A549 (cell line): Measurements from ENCODE around the gene NCOA1.

Experiments used
- HOXA7 ChIP-seq: fragments of 250-450 bp; sonication (Bioruptor Pico); IDR thresholded peaks from 2 replicates; pipeline ENCODE4 v1.5.0; 2020; ENCODE audit warnings: mild to moderate bottlenecking, moderate library complexity
- KDM1A ChIP-seq: fragments of 200-600 bp; sonication (generic); IDR thresholded peaks from 2 replicates; pipeline ENCODE4 v1.6.1; 2016; ENCODE audit warnings: low read depth, mild to moderate bottlenecking
- MAFK ChIP-seq: fragments of 450-650 bp; IDR thresholded peaks from 2 replicates; pipeline ENCODE4 v1.6.1; 2014; ENCODE audit not compliant: partially characterized antibody
- MAZ ChIP-seq: fragments of 150-350 bp; IDR thresholded peaks from 2 replicates; pipeline ENCODE4 v1.6.1; 2014; ENCODE audit warnings: antibody characterized with exemption, low read depth, low read length, borderline replicate concordance
- POLR2A ChIP-seq: IDR thresholded peaks from 2 replicates; pipeline ENCODE4 v1.6.1; 2012; ENCODE audit warnings: mild to moderate bottlenecking, low read length
- TF ChIP-seq, protein P1 (sequence below): fragments of >200 bp; sonication (Bioruptor Twin); formaldehyde crosslinking; IDR thresholded peaks from 3 replicates; pipeline ENCODE4 v1.5.1; 2016
- TF ChIP-seq, protein P2 (sequence below): fragments of 450-650 bp; IDR thresholded peaks from 2 replicates; pipeline ENCODE4 v1.6.1; 2014; ENCODE audit warnings: antibody characterized with exemption
- TF ChIP-seq, protein P3 (sequence below): fragments of 200-600 bp; sonication (generic); IDR thresholded peaks from 2 replicates; pipeline ENCODE4 v1.6.1; 2016; ENCODE audit warnings: antibody characterized with exemption, mild to moderate bottlenecking, moderate library complexity
- TF ChIP-seq, protein P4 (sequence below): IDR thresholded peaks from 2 replicates; pipeline ENCODE4 v1.6.1; 2012; ENCODE audit warnings: low read depth, borderline replicate concordance
- TF ChIP-seq, protein P5 (sequence below): IDR thresholded peaks from 2 replicates; pipeline ENCODE4 v1.6.1; 2012

DNA sequence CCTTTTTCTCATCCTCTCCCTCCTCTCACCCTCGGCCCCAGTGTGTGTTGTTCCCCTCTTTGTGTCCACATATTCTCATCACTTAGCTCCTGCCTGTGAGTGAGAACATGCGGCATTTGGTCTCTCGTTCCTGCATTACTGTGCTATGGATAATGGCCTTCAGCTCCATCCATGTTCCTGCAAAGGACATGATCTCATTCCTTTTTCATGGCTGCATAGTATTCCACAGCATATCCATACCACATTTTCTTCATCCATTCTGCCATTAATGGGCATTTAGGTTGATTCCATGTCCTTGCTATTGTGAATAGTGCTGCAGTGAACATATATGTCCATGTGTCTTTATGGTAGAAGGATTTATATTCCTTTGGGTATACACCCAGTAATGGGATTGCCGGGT lies 10.8 kb upstream of the NCOA1 start:
- TF ChIP-seq, protein P1, sequence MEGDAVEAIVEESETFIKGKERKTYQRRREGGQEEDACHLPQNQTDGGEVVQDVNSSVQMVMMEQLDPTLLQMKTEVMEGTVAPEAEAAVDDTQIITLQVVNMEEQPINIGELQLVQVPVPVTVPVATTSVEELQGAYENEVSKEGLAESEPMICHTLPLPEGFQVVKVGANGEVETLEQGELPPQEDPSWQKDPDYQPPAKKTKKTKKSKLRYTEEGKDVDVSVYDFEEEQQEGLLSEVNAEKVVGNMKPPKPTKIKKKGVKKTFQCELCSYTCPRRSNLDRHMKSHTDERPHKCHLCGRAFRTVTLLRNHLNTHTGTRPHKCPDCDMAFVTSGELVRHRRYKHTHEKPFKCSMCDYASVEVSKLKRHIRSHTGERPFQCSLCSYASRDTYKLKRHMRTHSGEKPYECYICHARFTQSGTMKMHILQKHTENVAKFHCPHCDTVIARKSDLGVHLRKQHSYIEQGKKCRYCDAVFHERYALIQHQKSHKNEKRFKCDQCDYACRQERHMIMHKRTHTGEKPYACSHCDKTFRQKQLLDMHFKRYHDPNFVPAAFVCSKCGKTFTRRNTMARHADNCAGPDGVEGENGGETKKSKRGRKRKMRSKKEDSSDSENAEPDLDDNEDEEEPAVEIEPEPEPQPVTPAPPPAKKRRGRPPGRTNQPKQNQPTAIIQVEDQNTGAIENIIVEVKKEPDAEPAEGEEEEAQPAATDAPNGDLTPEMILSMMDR = no peak
- TF ChIP-seq, protein P2, sequence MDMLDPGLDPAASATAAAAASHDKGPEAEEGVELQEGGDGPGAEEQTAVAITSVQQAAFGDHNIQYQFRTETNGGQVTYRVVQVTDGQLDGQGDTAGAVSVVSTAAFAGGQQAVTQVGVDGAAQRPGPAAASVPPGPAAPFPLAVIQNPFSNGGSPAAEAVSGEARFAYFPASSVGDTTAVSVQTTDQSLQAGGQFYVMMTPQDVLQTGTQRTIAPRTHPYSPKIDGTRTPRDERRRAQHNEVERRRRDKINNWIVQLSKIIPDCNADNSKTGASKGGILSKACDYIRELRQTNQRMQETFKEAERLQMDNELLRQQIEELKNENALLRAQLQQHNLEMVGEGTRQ = no peak
- no peak for TF ChIP-seq MAFK
- TF ChIP-seq HOXA7 (CRISPR knock-in tag) = no peak
- TF ChIP-seq POLR2A = no peak
- TF ChIP-seq MAZ = no peak
- TF ChIP-seq, protein P3, sequence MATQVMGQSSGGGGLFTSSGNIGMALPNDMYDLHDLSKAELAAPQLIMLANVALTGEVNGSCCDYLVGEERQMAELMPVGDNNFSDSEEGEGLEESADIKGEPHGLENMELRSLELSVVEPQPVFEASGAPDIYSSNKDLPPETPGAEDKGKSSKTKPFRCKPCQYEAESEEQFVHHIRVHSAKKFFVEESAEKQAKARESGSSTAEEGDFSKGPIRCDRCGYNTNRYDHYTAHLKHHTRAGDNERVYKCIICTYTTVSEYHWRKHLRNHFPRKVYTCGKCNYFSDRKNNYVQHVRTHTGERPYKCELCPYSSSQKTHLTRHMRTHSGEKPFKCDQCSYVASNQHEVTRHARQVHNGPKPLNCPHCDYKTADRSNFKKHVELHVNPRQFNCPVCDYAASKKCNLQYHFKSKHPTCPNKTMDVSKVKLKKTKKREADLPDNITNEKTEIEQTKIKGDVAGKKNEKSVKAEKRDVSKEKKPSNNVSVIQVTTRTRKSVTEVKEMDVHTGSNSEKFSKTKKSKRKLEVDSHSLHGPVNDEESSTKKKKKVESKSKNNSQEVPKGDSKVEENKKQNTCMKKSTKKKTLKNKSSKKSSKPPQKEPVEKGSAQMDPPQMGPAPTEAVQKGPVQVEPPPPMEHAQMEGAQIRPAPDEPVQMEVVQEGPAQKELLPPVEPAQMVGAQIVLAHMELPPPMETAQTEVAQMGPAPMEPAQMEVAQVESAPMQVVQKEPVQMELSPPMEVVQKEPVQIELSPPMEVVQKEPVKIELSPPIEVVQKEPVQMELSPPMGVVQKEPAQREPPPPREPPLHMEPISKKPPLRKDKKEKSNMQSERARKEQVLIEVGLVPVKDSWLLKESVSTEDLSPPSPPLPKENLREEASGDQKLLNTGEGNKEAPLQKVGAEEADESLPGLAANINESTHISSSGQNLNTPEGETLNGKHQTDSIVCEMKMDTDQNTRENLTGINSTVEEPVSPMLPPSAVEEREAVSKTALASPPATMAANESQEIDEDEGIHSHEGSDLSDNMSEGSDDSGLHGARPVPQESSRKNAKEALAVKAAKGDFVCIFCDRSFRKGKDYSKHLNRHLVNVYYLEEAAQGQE = no peak
- peak; percentile 89; the same call in 1 of the 2 replicates for TF ChIP-seq KDM1A
- TF ChIP-seq, protein P4, sequence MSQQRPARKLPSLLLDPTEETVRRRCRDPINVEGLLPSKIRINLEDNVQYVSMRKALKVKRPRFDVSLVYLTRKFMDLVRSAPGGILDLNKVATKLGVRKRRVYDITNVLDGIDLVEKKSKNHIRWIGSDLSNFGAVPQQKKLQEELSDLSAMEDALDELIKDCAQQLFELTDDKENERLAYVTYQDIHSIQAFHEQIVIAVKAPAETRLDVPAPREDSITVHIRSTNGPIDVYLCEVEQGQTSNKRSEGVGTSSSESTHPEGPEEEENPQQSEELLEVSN = no peak
- TF ChIP-seq, protein P5, sequence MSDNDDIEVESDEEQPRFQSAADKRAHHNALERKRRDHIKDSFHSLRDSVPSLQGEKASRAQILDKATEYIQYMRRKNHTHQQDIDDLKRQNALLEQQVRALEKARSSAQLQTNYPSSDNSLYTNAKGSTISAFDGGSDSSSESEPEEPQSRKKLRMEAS = no peak
